Retinal pigment epithelial cell (primary cell): ENCODE measurements around the gene KCNA5.
A peak's percentile ranks its signal among the peaks of the same experiment; 100 is the strongest.

Source experiments
- DNase-seq: peaks from one replicate; pipeline ENCODE4 v3.0.0-alpha.2; 2010; ENCODE audit warnings: low read depth
- H3K4me3 ChIP-seq: 2 replicates; pipeline ENCODE4 v1.5.1; 2011; ENCODE audit warnings: mild to moderate bottlenecking, low read length, control low read depth, moderate library complexity
- TF ChIP-seq, protein P1 (sequence below): conservative IDR thresholded peaks from 2 replicates; pipeline ENCODE4 v1.5.1; 2011; ENCODE audit warnings: low read depth, low read length, control low read depth, inconsistent platforms

KCNA5 gene

DNA sequence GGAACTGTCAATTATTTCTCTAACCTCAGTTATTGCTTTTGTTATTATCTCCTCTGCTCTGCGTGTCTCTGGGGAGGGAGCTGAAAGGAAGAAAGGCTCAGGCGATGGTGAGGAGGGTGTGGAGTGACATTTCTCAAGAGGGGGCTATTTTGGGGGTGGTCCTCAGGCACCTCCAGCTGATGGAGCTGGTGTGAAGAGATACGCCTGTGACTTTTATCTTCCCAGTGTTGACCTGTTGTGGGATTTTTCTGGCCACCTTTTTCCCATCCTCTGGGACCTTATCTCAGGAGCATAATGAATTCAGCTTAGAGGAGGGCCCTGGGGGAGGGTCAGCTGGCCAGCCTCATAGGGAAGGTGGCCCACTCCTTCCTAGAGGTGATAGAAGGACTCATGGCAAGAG lies 26.4 kb downstream of the KCNA5 start:
- H3K4me3 ChIP-seq = no peak overlapping the region
- TF ChIP-seq, protein P1, sequence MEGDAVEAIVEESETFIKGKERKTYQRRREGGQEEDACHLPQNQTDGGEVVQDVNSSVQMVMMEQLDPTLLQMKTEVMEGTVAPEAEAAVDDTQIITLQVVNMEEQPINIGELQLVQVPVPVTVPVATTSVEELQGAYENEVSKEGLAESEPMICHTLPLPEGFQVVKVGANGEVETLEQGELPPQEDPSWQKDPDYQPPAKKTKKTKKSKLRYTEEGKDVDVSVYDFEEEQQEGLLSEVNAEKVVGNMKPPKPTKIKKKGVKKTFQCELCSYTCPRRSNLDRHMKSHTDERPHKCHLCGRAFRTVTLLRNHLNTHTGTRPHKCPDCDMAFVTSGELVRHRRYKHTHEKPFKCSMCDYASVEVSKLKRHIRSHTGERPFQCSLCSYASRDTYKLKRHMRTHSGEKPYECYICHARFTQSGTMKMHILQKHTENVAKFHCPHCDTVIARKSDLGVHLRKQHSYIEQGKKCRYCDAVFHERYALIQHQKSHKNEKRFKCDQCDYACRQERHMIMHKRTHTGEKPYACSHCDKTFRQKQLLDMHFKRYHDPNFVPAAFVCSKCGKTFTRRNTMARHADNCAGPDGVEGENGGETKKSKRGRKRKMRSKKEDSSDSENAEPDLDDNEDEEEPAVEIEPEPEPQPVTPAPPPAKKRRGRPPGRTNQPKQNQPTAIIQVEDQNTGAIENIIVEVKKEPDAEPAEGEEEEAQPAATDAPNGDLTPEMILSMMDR = no peak
- DNase-seq = no peak

DNA sequence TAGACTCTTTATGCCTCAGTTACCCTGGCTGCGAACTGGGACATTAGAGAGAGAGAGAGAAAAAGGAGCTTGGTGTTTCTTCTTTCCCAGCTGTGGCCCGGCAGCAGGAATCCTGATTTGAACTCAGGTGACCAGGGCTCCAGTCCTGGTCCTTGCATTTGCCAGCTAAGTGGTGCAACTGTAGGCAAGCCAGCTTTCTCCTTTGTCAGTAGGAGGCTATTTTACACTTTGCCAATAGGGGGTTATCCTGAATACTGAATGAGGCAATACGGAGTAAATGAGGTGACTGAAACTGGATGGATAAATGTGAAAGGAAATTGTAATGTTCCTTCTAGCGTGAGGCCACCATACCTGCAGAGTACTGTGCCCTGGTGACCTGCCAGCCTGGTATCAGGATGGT lies 27.8 kb downstream of the KCNA5 start:
- no peak overlapping the region for H3K4me3 ChIP-seq
- no peak for DNase-seq
- TF ChIP-seq, protein P1 = no peak

DNA sequence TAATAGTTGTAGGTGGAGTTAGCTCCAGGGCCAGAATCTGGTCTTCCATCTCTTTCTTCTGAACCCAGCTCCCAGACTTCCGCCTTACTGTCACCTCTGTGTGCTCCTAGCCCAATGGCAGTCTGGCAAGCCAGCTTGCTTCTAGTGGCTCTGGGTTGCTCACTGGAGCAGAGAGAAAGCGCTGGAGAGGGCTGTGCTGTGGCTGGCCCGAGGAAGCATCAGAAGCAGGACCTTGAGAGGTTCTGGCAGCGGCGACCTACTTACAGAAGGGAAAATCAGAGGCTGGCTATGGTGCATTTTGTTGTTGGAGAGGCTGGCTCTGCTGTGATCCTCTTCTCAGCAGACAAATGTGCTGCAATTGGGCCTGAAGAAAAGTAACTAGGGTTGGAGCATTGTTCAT lies 28.6 kb downstream of the KCNA5 start:
- TF ChIP-seq, protein P1 = no peak
- no peak overlapping the region for H3K4me3 ChIP-seq
- no peak for DNase-seq

DNA sequence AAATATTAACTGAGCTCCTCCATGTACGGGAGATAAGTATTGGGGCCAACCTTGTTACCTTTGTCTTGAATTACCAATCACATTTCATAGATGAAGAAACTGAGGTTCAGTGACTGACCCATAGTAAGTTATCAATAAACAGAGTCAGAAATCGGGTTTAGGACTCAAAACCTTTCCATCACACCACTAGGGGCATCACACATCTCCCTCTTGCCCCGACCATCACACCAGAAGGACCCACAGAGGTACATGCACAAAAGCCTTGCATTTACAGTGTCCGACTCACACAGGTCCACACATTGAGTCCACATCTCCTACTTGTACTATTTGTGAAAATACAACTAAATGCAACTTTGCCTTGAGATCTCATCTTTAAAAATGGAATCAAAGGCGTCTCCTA lies 29.4 kb downstream of the KCNA5 start:
- TF ChIP-seq, protein P1 = peak; percentile 16
- no peak overlapping the region for H3K4me3 ChIP-seq
- DNase-seq = no peak

DNA sequence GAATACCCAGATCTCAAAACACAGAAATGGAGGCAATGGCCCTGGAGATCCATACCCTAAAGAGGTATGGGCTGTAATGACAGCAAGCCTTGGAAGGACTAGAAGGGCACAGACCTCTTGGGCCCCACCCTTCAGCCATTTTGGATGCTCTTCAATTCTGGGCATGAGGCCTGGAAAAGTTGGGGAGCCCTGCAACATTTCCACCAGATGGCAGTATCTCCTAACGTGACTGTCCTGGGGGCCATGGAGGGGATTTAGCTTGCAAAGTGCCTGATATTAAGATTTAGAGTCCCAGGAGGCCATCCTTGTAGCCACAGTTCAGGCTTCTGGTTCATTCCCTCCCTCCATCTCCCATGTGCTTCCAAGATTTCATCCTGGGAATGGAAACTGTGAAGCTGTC lies 30.2 kb downstream of the KCNA5 start:
- no peak for DNase-seq
- TF ChIP-seq, protein P1 = peak; percentile 24
- no peak overlapping the region for H3K4me3 ChIP-seq

DNA sequence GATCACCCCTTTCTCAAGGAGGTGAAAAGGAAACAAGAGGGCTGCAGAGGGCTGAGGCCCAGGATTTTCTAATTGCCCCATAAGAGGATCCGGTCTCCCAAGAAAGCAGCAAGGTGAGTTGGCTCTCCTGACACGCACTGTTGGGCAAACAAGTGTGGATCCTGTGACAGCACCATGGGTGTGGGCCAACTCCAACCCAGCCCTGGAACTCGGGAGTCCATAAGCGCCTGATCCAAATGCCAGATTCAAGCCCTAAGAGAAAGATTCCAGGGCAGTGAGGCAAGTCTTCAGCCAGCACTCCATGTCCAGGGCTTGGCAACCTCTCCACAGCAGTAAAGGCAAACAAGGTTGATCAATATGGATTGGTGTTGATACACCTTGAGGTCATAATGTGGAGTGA lies 33.1 kb downstream of the KCNA5 start:
- H3K4me3 ChIP-seq = no peak overlapping the region
- no peak for DNase-seq
- TF ChIP-seq, protein P1 = no peak

DNA sequence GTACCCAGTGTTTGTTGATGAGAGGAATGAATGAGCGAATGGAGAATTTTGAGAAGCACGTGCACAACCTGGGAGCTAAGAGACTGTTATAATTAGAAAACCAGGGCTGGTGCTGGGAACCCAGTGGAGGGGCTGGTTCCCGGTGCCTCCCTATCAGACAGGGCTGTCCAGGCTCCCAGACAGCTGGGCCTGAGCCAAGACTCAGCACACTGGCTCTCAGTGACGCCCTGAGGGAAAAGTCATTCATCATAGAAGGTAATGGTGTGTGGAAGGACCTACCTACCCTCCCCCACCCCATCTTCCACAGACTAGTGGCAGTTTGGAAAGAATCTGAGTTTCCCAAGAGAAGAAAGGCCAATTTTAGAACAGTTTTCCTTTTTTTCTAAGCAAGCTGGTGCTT lies 34.7 kb downstream of the KCNA5 start:
- H3K4me3 ChIP-seq = no peak overlapping the region
- TF ChIP-seq, protein P1 = no peak
- DNase-seq = no peak
